Peyer's patch (tissue), 4 donors: ENCODE results near the gene SMYD3. TPM values are rescaled to one million over a fixed set of nuclear protein-coding genes. Genes with fewer than 3 reads are reported as not detected.

Experiments
- DNase-seq, 3 donors: peaks; one replicate each; pipeline ENCODE4 v3.0.0-alpha.2; 2017 to 2019
- H3K27ac ChIP-seq, 4 donors: fragments of 200-600 bp; sonication (generic); one replicate each; pipeline ENCODE4 v1.5.1; 2016 to 2019
- H3K27me3 ChIP-seq, 2 donors: fragments of 200-600 bp; sonication (generic); one replicate each; pipeline ENCODE4 v1.5.1; 2019
- H3K36me3 ChIP-seq, 3 donors: fragments of 200-600 bp; sonication (generic); one replicate each; pipeline ENCODE4 v1.5.1; 2016 to 2019
- H3K4me1 ChIP-seq, 4 donors: fragments of 200-600 bp; sonication (generic); one replicate each; pipeline ENCODE4 v1.5.1; 2016 to 2019
- H3K4me3 ChIP-seq, 4 donors: fragments of 200-600 bp; sonication (generic); 1 replicate in 3 of 4; 2 replicates in 1 of 4; pipeline ENCODE4 v1.5.1; 2016 to 2019; ENCODE audit warnings: mild to moderate bottlenecking in 1 of 4
- H3K9me3 ChIP-seq, 4 donors: fragments of 200-600 bp; sonication (generic); one replicate each; pipeline ENCODE4 v1.5.1; 2016 to 2019; ENCODE audit warnings: mild to moderate bottlenecking in 1 of 4
- CTCF ChIP-seq, 6 experiments: fragments of 450-650 bp in 4 of 6; fragments of 200-600 bp in 2 of 6; sonication (generic) in 1 of 6; IDR thresholded peaks; one replicate each; pipeline ENCODE4 v1.5.1; 2017 to 2019; ENCODE audit warnings: antibody characterized with exemption in 6 of 6, mild to moderate bottlenecking in 3 of 6, moderate library complexity in 1 of 6
- POLR2A ChIP-seq, 2 donors: fragments of 450-650 bp; IDR thresholded peaks; one replicate each; pipeline ENCODE4 v1.5.1; 2017; ENCODE audit warnings: antibody characterized with exemption in 2 of 2, mild to moderate bottlenecking in 2 of 2, moderate library complexity in 2 of 2
- total RNA-seq, 4 donors: library from RNA; depleted of rRNA; stranded (reverse); fragments of >200 nt; gene quantifications; one replicate each; pipeline ENCODE4 v1.1.0, GENCODE V29; 2016

Gene SMYD3
- total RNA-seq, 4 donors from 2014 or later: 19.8 to 55.3 (median 26.9) TPM

- no peak overlapping the region for H3K4me3 ChIP-seq
- H3K27me3 ChIP-seq: no peaks in the 10 kb centered on the region
- DNase-seq: no peak
- TF ChIP-seq POLR2A (IDR thresholded peaks at IDR 0.05) (no peak), CTCF (IDR thresholded peaks at IDR 0.05) (no peak)
- H3K27ac ChIP-seq: no peak overlapping the region
- H3K36me3 ChIP-seq: no peaks in the 10 kb centered on the region
- peaks cover 0 to 6% (median 0%) of the 10 kb centered on the region in 4 donors for H3K4me1 ChIP-seq
- H3K9me3 ChIP-seq: no peaks in the 10 kb centered on the region
These were observed 519.5 kb downstream of the SMYD3 start for GRCh38 chr1:245987577-245987976.

- TF ChIP-seq POLR2A (IDR thresholded peaks at IDR 0.05) (no peak), CTCF (IDR thresholded peaks at IDR 0.05) (no peak)
- H3K9me3 ChIP-seq: no peaks in the 10 kb centered on the region
- DNase-seq: no peak
- H3K4me3 ChIP-seq: no peak overlapping the region
- no peaks in the 10 kb centered on the region for H3K36me3 ChIP-seq
- peaks cover 0 to 6% (median 0%) of the 10 kb centered on the region in 4 donors for H3K4me1 ChIP-seq
- H3K27me3 ChIP-seq: no peaks in the 10 kb centered on the region
- no peak overlapping the region for H3K27ac ChIP-seq
These were observed 519.9 kb downstream of the SMYD3 start for GRCh38 chr1:245987219-245987545.

- peaks cover 0 to 6% (median 0%) of the 10 kb centered on the region in 4 donors for H3K4me1 ChIP-seq
- no peaks in the 10 kb centered on the region for H3K36me3 ChIP-seq
- H3K4me3 ChIP-seq: no peak overlapping the region
- no peak for DNase-seq
- no peaks in the 10 kb centered on the region for H3K27me3 ChIP-seq
- H3K27ac ChIP-seq: no peak overlapping the region
- no peak for TF ChIP-seq POLR2A (IDR thresholded peaks at IDR 0.05)
- TF ChIP-seq CTCF (IDR thresholded peaks at IDR 0.05): no peak
- H3K9me3 ChIP-seq: no peaks in the 10 kb centered on the region
These were observed 520.5 kb downstream of the SMYD3 start for GRCh38 chr1:245986404-245987218.

GRCh38 chr1:245984390-245985155, 522.5 kb downstream of the SMYD3 start:
- peaks cover 0 to 6% (median 0%) of the 10 kb centered on the region in 4 donors for H3K4me1 ChIP-seq
- no peaks in the 10 kb centered on the region for H3K9me3 ChIP-seq
- no peak for DNase-seq
- TF ChIP-seq CTCF (IDR thresholded peaks at IDR 0.05) (no peak), POLR2A (IDR thresholded peaks at IDR 0.05) (no peak)
- H3K4me3 ChIP-seq: no peak overlapping the region
- H3K36me3 ChIP-seq: no peaks in the 10 kb centered on the region
- H3K27ac ChIP-seq: no peak overlapping the region
- no peaks in the 10 kb centered on the region for H3K27me3 ChIP-seq

- Histone ChIP-seq H3K36me3 (no peaks in the 10 kb centered on the region), H3K4me3 (no peak overlapping the region), H3K9me3 (no peaks in the 10 kb centered on the region), H3K27me3 (no peaks in the 10 kb centered on the region), H3K27ac (no peak overlapping the region), H3K4me1 (peaks cover 0 to 6% (median 0%) of the 10 kb centered on the region in 4 donors)
- TF ChIP-seq POLR2A (IDR thresholded peaks at IDR 0.05) (no peak), CTCF (IDR thresholded peaks at IDR 0.05) (no peak)
- no peak for DNase-seq
These were observed 523.6 kb downstream of the SMYD3 start for GRCh38 chr1:245983294-245983967.
